ENCODE results near the gene RIMBP2.

RIMBP2 gene

GRCh38 chr12:130701402-130701744, 14.7 kb downstream of the RIMBP2 start:
- WGBS, 2 donors (ENCODE audit: extremely low coverage in 2 of 2, insufficient read length in 2 of 2, insufficient replicate concordance in 1 of 2), result no CpG with 5 or more reads among the region's 10 CpGs
- no peak overlapping the region for H2BK120ac ChIP-seq (ENCODE audit: low read depth, low read length)

GRCh38 chr12:130700492-130701401, 15.4 kb downstream of the RIMBP2 start:
- Histone ChIP-seq H3K14ac (ENCODE audit: low read length) (peak overlapping the region; percentile 97), H3K18ac (ENCODE audit: low read length) (peak overlapping the region; percentile 86), H3K9me3 (replicated peaks in 1 of 2; ENCODE audit: control insufficient read depth in 2 of 2, insufficient read depth in 1 of 2, low read depth in 1 of 2, low read length in 2 of 2) (peaks cover 0 to 4% of the 10 kb centered on the region in 2 donors), H3K36me3 (replicated peaks in 1 of 2; ENCODE audit: control insufficient read depth in 2 of 2, insufficient read depth in 2 of 2, low read length in 2 of 2) (no peaks in the 10 kb centered on the region), H3K4me3 (ENCODE audit: low read length in 2 of 2) (no peak overlapping the region), H4K91ac (ENCODE audit: low read depth, low read length, poor library complexity) (peak overlapping the region; percentile 7), H3K27ac (replicated peaks; ENCODE audit: low read length) (no peak overlapping the region), H3K4ac (ENCODE audit: low read length) (peak overlapping the region; percentile 91), H3K79me1 (ENCODE audit: low read depth, low read length) (peaks cover 2% of the 10 kb centered on the region), H4K8ac (ENCODE audit: low read depth, low read length) (peak overlapping the region; percentile 86), H2AFZ (ENCODE audit: low read length) (no peak overlapping the region), H2AK5ac (ENCODE audit: low read depth, low read length) (peak overlapping the region; percentile 98), H2BK120ac (ENCODE audit: low read depth, low read length) (peak overlapping the region; percentile 82), H3K27me3 (ENCODE audit: control insufficient read depth in 3 of 3, insufficient read depth in 3 of 3, low read depth in 1 of 3, low read length in 3 of 3) (peaks cover 0 to 16% (median 0%) of the 10 kb centered on the region in 3 experiments), H3K23ac (ENCODE audit: low read depth, low read length, poor library complexity) (no peak overlapping the region), H3K9ac (ENCODE audit: low read depth, low read length, poor library complexity) (no peak overlapping the region), H3K4me1 (ENCODE audit: control insufficient read depth in 2 of 2, insufficient read depth in 1 of 2, low read depth in 1 of 2, low read length in 2 of 2) (peaks cover 0 to 26% of the 10 kb centered on the region in 2 donors), H2BK15ac (ENCODE audit: low read length) (peak overlapping the region; percentile 86), H3K4me2 (ENCODE audit: insufficient read depth, low read length, poor library complexity, severe bottlenecking) (no peak overlapping the region), H2BK12ac (ENCODE audit: low read length) (peak overlapping the region; percentile 17), H2BK5ac (ENCODE audit: low read length) (peak overlapping the region; percentile 45)
- no CpG with 5 or more reads among the region's 14 CpGs for WGBS, 2 donors (ENCODE audit: extremely low coverage in 2 of 2, insufficient read length in 2 of 2, insufficient replicate concordance in 1 of 2)
- DNase-seq (ENCODE audit: low spot score), result no peak

More at GRCh38 chr12:130701402-130701744, 14.7 kb downstream of the RIMBP2 start:
- peak overlapping the region; percentile 45 for H2BK5ac ChIP-seq (ENCODE audit: low read length)
- H2BK15ac ChIP-seq (ENCODE audit: low read length), result peak overlapping the region; percentile 86
- H3K14ac ChIP-seq (ENCODE audit: low read length), result peak overlapping the region; percentile 97
- no peak overlapping the region for H3K23ac ChIP-seq (ENCODE audit: low read depth, low read length, poor library complexity)
- H3K9ac ChIP-seq (ENCODE audit: low read depth, low read length, poor library complexity), result no peak overlapping the region
- no peak overlapping the region for H3K27ac ChIP-seq (replicated peaks; ENCODE audit: low read length)
- peaks cover 0 to 4% of the 10 kb centered on the region in 2 donors for H3K9me3 ChIP-seq (replicated peaks in 1 of 2; ENCODE audit: control insufficient read depth in 2 of 2, insufficient read depth in 1 of 2, low read depth in 1 of 2, low read length in 2 of 2)
- H3K4me2 ChIP-seq (ENCODE audit: insufficient read depth, low read length, poor library complexity, severe bottlenecking), result no peak overlapping the region
- peak overlapping the region; percentile 86 for H4K8ac ChIP-seq (ENCODE audit: low read depth, low read length)
- no peak overlapping the region for H2AFZ ChIP-seq (ENCODE audit: low read length)
- H2AK5ac ChIP-seq (ENCODE audit: low read depth, low read length), result peak overlapping the region; percentile 98
- H3K4me1 ChIP-seq (ENCODE audit: control insufficient read depth in 2 of 2, insufficient read depth in 1 of 2, low read depth in 1 of 2, low read length in 2 of 2), result peaks cover 0 to 26% of the 10 kb centered on the region in 2 donors
- H3K36me3 ChIP-seq (replicated peaks in 1 of 2; ENCODE audit: control insufficient read depth in 2 of 2, insufficient read depth in 2 of 2, low read length in 2 of 2), result no peaks in the 10 kb centered on the region
- peak overlapping the region; percentile 91 for H3K4ac ChIP-seq (ENCODE audit: low read length)
- peaks cover 0 to 14% (median 0%) of the 10 kb centered on the region in 3 experiments for H3K27me3 ChIP-seq (ENCODE audit: control insufficient read depth in 3 of 3, insufficient read depth in 3 of 3, low read depth in 1 of 3, low read length in 3 of 3)
- no peak overlapping the region for H2BK12ac ChIP-seq (ENCODE audit: low read length)
- H3K4me3 ChIP-seq (ENCODE audit: low read length in 2 of 2), result no peak overlapping the region
- peak overlapping the region; percentile 7 for H4K91ac ChIP-seq (ENCODE audit: low read depth, low read length, poor library complexity)
- peaks cover 2% of the 10 kb centered on the region for H3K79me1 ChIP-seq (ENCODE audit: low read depth, low read length)
- H3K18ac ChIP-seq (ENCODE audit: low read length), result peak overlapping the region; percentile 86
- DNase-seq (ENCODE audit: low spot score), result no peak

DNA sequence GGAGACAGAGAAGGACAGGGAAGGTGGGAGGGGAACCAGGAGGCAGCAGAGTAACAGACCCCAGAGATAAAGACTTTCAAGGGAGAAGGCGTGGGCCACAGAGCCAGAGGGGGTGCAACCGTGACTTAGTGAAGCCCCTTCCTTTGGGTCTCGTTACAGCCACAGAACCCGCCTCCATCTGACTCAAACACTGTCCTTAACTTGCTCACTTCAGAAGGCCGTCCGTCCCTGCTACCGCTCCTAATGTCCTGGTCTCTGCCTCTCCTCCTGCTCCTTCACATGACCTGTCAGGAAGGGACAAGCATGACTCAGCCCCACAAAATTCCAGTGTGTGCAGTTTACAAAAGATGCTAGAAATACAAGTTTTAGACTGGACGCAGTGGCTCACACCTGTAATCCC, 18.0 kb downstream of the RIMBP2 start:
- no peak overlapping the region for H2AK5ac ChIP-seq (ENCODE audit: low read depth, low read length)
- H2AFZ ChIP-seq (ENCODE audit: low read length), result no peak overlapping the region
- H3K4me2 ChIP-seq (ENCODE audit: insufficient read depth, low read length, poor library complexity, severe bottlenecking), result no peak overlapping the region
- H3K18ac ChIP-seq (ENCODE audit: low read length), result no peak overlapping the region
- H2BK12ac ChIP-seq (ENCODE audit: low read length), result no peak overlapping the region
- H3K27me3 ChIP-seq (ENCODE audit: control insufficient read depth in 3 of 3, insufficient read depth in 3 of 3, low read depth in 1 of 3, low read length in 3 of 3), result peaks cover 0 to 13% (median 0%) of the 10 kb centered on the region in 3 experiments
- no peak overlapping the region for H4K8ac ChIP-seq (ENCODE audit: low read depth, low read length)
- H2BK5ac ChIP-seq (ENCODE audit: low read length), result no peak overlapping the region
- no peak overlapping the region for H3K4ac ChIP-seq (ENCODE audit: low read length)
- H2BK120ac ChIP-seq (ENCODE audit: low read depth, low read length), result no peak overlapping the region
- peaks cover 0 to 4% of the 10 kb centered on the region in 2 donors for H3K9me3 ChIP-seq (replicated peaks in 1 of 2; ENCODE audit: control insufficient read depth in 2 of 2, insufficient read depth in 1 of 2, low read depth in 1 of 2, low read length in 2 of 2)
- H3K27ac ChIP-seq (replicated peaks; ENCODE audit: low read length), result no peak overlapping the region
- peaks cover 0 to 16% of the 10 kb centered on the region in 2 donors for H3K4me1 ChIP-seq (ENCODE audit: control insufficient read depth in 2 of 2, insufficient read depth in 1 of 2, low read depth in 1 of 2, low read length in 2 of 2)
- no peak for DNase-seq (ENCODE audit: low spot score)
- WGBS, 2 donors (ENCODE audit: extremely low coverage in 2 of 2, insufficient read length in 2 of 2, insufficient replicate concordance in 1 of 2), result no CpG with 5 or more reads among the region's 8 CpGs
- no peak overlapping the region for H4K91ac ChIP-seq (ENCODE audit: low read depth, low read length, poor library complexity)
- no peak overlapping the region for H3K4me3 ChIP-seq (ENCODE audit: low read length in 2 of 2)
- H3K79me1 ChIP-seq (ENCODE audit: low read depth, low read length), result peaks cover 2% of the 10 kb centered on the region
- no peaks in the 10 kb centered on the region for H3K36me3 ChIP-seq (replicated peaks in 1 of 2; ENCODE audit: control insufficient read depth in 2 of 2, insufficient read depth in 2 of 2, low read length in 2 of 2)
- no peak overlapping the region for H2BK15ac ChIP-seq (ENCODE audit: low read length)
- no peak overlapping the region for H3K23ac ChIP-seq (ENCODE audit: low read depth, low read length, poor library complexity)
- no peak overlapping the region for H3K14ac ChIP-seq (ENCODE audit: low read length)
- H3K9ac ChIP-seq (ENCODE audit: low read depth, low read length, poor library complexity), result no peak overlapping the region

- Histone ChIP-seq H3K18ac (ENCODE audit: low read length) (no peak overlapping the region), H4K91ac (ENCODE audit: low read depth, low read length, poor library complexity) (no peak overlapping the region), H2BK120ac (ENCODE audit: low read depth, low read length) (no peak overlapping the region), H3K9me3 (replicated peaks in 1 of 2; ENCODE audit: control insufficient read depth in 2 of 2, insufficient read depth in 1 of 2, low read depth in 1 of 2, low read length in 2 of 2) (peaks cover 0 to 4% of the 10 kb centered on the region in 2 donors), H2AFZ (ENCODE audit: low read length) (no peak overlapping the region), H2BK5ac (ENCODE audit: low read length) (no peak overlapping the region), H3K14ac (ENCODE audit: low read length) (no peak overlapping the region), H3K4me2 (ENCODE audit: insufficient read depth, low read length, poor library complexity, severe bottlenecking) (no peak overlapping the region), H3K4me1 (ENCODE audit: control insufficient read depth in 2 of 2, insufficient read depth in 1 of 2, low read depth in 1 of 2, low read length in 2 of 2) (peaks cover 0 to 19% of the 10 kb centered on the region in 2 donors), H2AK5ac (ENCODE audit: low read depth, low read length) (no peak overlapping the region), H3K23ac (ENCODE audit: low read depth, low read length, poor library complexity) (no peak overlapping the region), H3K79me1 (ENCODE audit: low read depth, low read length) (peaks cover 2% of the 10 kb centered on the region), H3K4me3 (ENCODE audit: low read length in 2 of 2) (no peak overlapping the region), H2BK12ac (ENCODE audit: low read length) (no peak overlapping the region), H4K8ac (ENCODE audit: low read depth, low read length) (no peak overlapping the region), H3K9ac (ENCODE audit: low read depth, low read length, poor library complexity) (no peak overlapping the region), H3K27me3 (ENCODE audit: control insufficient read depth in 3 of 3, insufficient read depth in 3 of 3, low read depth in 1 of 3, low read length in 3 of 3) (peaks cover 0 to 13% (median 0%) of the 10 kb centered on the region in 3 experiments), H3K36me3 (replicated peaks in 1 of 2; ENCODE audit: control insufficient read depth in 2 of 2, insufficient read depth in 2 of 2, low read length in 2 of 2) (no peaks in the 10 kb centered on the region), H3K4ac (ENCODE audit: low read length) (no peak overlapping the region), H2BK15ac (ENCODE audit: low read length) (no peak overlapping the region), H3K27ac (replicated peaks; ENCODE audit: low read length) (no peak overlapping the region)
- no CpG with 5 or more reads among the region's 7 CpGs for WGBS, 2 donors (ENCODE audit: extremely low coverage in 2 of 2, insufficient read length in 2 of 2, insufficient replicate concordance in 1 of 2)
- DNase-seq (ENCODE audit: low spot score), result no peak
Measured at GRCh38 chr12:130696379-130697100, 19.6 kb downstream of the RIMBP2 start.

Data from neuronal stem cell (in vitro differentiated cells).